ENCODE data around the gene SLC66A1. TPM values are rescaled to one million over a fixed set of nuclear protein-coding genes. Genes with fewer than 3 reads are reported as not detected.

SLC66A1 gene
- polyA plus RNA-seq, 3 donors from 2014 or later, result 2.4 to 10.2 (median 3.3) TPM

DNA sequence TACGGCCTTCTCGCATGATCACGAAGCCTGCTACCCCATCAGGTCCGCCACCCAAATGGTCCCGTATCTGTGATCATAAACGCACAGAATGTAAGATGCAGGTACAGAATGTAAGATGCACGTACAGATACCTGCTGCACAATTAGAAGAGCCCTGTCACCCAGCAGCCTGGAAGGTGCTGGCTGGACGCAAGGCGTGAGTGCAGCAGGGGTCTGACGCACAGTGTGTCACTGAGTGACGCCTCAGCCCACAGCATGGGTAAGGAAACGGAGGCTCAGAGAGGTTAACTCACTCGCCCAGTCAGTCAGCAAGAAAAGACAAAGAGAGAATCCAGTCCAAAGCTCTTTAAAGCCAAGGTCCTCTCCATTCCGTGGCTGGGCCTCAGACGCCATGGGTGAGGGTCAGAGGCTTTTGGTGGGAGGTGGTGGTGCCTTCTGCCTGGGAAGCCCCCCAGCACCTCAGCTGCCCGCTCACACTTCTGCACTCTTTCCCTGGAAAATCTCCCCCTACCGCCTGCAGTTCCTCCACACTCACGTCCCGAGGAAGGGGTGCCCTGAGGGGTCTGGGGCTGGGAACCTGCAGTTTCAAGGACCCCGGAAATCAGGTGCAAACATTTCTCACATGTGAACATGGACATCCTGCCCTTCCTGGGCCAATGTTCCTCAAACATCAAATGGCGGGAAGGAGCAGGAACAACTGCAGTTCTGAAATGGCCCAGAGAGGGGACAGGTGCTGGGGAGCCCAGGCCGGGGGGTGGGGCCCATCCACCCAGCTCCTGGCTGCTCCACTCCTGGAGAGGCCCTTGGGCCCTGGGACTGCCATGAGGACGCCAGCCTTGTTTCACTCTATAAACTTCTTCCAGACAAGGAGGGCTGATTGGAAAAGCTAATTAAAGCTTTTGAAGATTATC is 59.4 kb downstream of the SLC66A1 start:
- H3K9me3 Mint-ChIP-seq, result no peaks in the 10 kb centered on the region
- H3K36me3 Mint-ChIP-seq, result peaks cover 0 to 7% (median 4%) of the 10 kb centered on the region in 3 donors
- peak overlapping the region in 1 of 6 donors; percentile 56 for H3K27ac Mint-ChIP-seq
- peaks cover 34 to 56% of the 10 kb centered on the region in 2 donors for H3K4me1 Mint-ChIP-seq
- H3K27me3 Mint-ChIP-seq (ENCODE audit: low read depth in 3 of 3), result peaks cover 0 to 2% (median 0%) of the 10 kb centered on the region in 3 donors
- no peak overlapping the region for H3K4me3 Mint-ChIP-seq
- no peak for DNase-seq

DNA sequence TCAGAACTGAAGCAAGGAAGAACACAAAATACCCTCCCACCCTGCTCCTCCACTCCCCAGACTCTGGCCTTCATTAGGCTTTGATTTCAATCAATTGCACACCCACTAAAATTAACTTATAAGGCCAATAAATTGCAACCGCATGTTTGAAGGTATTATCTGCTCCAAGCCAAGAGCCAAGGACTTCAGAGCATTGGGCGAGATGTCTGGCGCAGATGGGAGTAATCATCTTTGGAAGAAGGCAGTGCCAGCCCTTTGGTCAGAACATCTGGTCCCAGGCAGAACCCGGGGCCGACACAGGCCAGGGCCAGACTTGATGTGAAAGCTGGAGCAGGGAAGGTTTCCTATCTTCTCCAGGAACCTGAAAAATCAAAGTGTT is 60.0 kb downstream of the SLC66A1 start:
- DNase-seq, result no peak
- Mint-ChIP-seq H3K9me3 (no peaks in the 10 kb centered on the region), H3K27ac (peak overlapping the region in 1 of 6 donors; percentile 42), H3K4me3 (no peak overlapping the region), H3K27me3 (ENCODE audit: low read depth in 3 of 3) (no peaks in the 10 kb centered on the region), H3K4me1 (peaks cover 30 to 49% of the 10 kb centered on the region in 2 donors), H3K36me3 (peaks cover 4 to 13% (median 9%) of the 10 kb centered on the region in 3 donors)

DNA sequence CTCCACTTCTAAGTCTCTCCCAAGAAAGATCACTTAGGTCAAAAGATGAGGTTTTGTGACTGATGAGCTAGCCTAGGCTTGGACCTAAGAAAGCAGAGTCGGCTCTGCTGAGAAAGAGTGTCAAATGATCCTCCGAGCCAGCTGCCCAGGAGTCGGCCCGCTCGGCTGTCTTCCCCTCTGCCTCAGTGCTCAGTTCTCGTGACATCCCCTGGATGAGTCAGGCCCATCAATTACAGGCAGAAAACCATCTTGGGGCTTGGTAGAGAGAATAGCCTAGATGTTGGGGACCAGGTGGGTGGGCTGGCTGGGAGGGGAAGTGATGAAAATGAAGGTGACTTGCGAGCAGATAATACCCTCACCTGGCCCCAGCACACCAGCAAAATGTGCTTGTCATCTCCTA is 60.5 kb downstream of the SLC66A1 start:
- H3K4me1 Mint-ChIP-seq, result peaks cover 25 to 47% of the 10 kb centered on the region in 2 donors
- no peaks in the 10 kb centered on the region for H3K27me3 Mint-ChIP-seq (ENCODE audit: low read depth in 3 of 3)
- H3K9me3 Mint-ChIP-seq, result no peaks in the 10 kb centered on the region
- peak overlapping the region in 2 of 6 donors; percentile 32 to 42 for H3K27ac Mint-ChIP-seq
- H3K4me3 Mint-ChIP-seq, result no peak overlapping the region
- H3K36me3 Mint-ChIP-seq, result peaks cover 7 to 16% (median 9%) of the 10 kb centered on the region in 3 donors
- no peak for DNase-seq

DNA sequence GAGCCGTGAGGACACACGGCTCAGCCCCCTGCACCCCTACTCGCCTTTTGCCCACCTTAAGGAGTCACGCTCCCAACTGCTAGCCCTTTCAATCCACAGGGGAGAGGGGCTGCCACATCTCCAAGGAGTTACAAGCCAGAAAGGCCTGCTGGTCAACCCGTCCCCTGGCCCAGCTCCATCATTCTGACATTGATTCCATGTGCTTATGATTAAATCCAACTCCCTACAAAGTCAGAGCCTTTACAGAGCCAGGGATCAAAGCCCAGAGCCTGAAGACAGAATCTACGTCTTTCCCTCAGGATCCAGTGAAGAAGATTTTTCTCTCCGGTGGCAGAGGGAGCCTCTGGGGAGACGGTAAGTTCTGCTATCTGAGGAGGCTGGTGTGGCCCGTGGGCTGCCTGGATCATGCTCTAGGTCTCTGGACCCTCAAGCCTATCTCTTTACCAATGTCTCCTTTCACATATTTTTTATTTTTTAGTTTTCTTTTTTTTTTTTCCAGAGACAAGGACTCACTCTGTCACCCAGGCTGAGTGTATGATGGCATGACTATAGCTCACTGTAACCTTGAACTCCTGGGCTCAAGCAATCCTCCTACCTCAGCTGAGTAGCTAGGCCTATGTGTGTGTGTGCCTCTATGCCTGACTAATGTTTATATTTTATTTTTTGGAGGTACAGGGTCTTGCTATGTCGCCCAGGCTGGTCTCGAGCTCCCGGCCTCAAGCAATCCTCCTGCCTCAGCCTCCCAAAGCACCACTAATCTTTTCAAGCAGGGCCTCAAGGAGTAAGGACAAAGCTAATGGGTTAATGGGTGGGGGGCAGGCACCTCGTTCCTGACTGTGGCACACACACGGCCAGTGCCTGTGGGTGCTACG is 61.3 kb downstream of the SLC66A1 start:
- no peaks in the 10 kb centered on the region for H3K27me3 Mint-ChIP-seq (ENCODE audit: low read depth in 3 of 3)
- peaks cover 8 to 25% (median 13%) of the 10 kb centered on the region in 3 donors for H3K36me3 Mint-ChIP-seq
- DNase-seq, result no peak
- H3K4me3 Mint-ChIP-seq, result no peak overlapping the region
- no peaks in the 10 kb centered on the region for H3K9me3 Mint-ChIP-seq
- H3K4me1 Mint-ChIP-seq, result peaks cover 23 to 46% of the 10 kb centered on the region in 2 donors
- H3K27ac Mint-ChIP-seq, result no peak overlapping the region

DNA sequence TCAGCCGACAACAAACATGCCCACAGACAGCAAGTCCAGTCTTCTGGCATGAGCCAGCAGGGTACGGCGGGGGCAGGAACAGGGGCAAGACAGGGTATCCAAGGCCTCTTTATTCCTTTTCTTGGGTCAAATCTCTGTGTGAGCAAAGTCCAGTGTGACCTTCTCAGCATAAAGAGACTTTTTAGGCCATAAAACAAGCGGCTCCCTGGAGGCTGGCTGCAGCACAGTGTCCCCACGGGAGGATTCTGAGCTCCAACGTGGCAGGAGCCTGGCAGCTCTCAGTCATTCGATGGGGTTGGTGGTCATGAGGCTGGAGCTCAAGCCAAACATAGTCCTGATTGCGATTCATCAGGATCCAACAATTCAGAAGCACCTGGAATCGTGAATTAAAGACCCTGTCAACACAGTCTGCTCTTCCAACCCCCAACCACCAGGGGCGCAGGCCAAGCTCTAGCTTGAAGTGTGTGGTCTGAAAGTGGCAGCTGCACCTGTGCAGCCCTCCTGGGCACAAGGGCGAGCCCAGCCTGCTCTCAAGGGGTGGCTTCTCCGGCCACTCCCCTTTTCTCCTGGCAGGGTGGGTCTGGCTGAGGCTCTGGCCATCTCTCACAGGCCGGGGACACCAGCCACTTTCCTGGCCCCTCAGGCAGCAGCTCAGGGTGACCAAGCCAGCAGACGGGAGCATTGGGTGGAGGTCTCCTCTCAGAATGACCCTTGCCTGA is 62.1 kb downstream of the SLC66A1 start:
- Mint-ChIP-seq H3K4me3 (no peak overlapping the region), H3K4me1 (peaks cover 18 to 40% of the 10 kb centered on the region in 2 donors), H3K27me3 (ENCODE audit: low read depth in 3 of 3) (no peaks in the 10 kb centered on the region), H3K9me3 (no peaks in the 10 kb centered on the region), H3K27ac (no peak overlapping the region), H3K36me3 (peaks cover 8 to 27% (median 13%) of the 10 kb centered on the region in 3 donors)
- no peak for DNase-seq

DNA sequence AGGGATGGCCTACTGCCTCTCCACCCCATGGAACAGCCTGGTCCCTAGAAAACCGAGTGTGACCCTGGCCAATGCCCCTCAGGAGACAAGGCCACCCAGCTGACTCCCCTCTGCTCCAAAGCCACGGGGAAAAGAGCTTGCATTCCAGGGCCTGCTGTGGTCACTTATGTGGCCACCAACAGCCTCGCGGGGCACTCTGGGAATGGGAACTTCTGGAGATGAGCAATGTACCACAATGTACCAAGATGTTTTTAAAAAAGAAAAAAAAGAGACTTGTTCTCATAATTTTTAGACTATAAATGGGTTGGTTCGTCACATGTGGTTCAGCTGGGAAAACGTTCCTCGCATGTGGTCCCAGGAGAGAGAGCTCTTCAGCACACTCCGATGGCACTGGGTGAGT is 62.8 kb downstream of the SLC66A1 start:
- no peaks in the 10 kb centered on the region for H3K9me3 Mint-ChIP-seq
- H3K36me3 Mint-ChIP-seq, result peaks cover 8 to 30% (median 19%) of the 10 kb centered on the region in 3 donors
- peaks cover 15 to 47% of the 10 kb centered on the region in 2 donors for H3K4me1 Mint-ChIP-seq
- H3K27ac Mint-ChIP-seq, result no peak overlapping the region
- no peak for DNase-seq
- H3K4me3 Mint-ChIP-seq, result no peak overlapping the region
- H3K27me3 Mint-ChIP-seq (ENCODE audit: low read depth in 3 of 3), result no peaks in the 10 kb centered on the region

DNA sequence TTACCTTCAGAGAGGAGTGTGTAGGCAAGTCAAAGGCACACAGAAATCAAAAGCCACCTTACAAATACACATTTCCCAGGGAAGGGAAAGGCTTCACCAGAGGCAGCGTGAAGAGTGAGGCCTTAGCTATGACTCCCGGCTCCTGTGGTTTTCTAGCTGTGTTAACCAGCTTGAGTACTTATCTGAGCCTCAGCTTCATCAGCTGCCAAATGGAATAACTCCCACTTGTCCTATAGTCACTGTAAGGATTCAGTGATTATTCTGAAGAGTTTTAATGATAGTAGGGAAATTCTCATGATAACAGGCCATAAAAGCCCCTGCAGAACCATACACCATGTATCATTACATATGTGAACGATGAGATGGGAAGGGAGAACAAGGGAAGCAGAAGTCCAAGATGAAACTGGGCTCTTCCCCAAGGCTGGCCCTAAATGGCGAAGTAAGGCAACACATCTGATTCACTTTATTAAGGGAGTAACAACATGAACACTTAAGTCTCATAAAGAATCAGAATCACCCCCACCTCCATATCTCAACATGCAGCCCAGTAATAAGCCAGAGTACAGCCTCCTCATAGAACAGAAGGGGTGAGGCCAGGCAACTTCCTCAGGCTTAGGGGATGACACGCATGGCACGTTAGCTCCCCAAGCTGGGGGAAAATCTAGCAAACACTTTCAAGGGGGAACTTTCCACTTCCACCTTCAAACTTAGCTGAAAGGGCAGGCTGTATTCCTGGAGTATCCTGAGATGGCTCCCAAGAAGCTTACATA is 63.7 kb downstream of the SLC66A1 start:
- Mint-ChIP-seq H3K9me3 (no peaks in the 10 kb centered on the region), H3K4me1 (peaks cover 10 to 39% of the 10 kb centered on the region in 2 donors), H3K27me3 (ENCODE audit: low read depth in 3 of 3) (no peaks in the 10 kb centered on the region), H3K27ac (peak overlapping the region in 3 of 6 donors; percentile 28 to 62 (median 32)), H3K36me3 (peaks cover 8 to 30% (median 19%) of the 10 kb centered on the region in 3 donors), H3K4me3 (no peak overlapping the region)
- DNase-seq, result no peak

DNA sequence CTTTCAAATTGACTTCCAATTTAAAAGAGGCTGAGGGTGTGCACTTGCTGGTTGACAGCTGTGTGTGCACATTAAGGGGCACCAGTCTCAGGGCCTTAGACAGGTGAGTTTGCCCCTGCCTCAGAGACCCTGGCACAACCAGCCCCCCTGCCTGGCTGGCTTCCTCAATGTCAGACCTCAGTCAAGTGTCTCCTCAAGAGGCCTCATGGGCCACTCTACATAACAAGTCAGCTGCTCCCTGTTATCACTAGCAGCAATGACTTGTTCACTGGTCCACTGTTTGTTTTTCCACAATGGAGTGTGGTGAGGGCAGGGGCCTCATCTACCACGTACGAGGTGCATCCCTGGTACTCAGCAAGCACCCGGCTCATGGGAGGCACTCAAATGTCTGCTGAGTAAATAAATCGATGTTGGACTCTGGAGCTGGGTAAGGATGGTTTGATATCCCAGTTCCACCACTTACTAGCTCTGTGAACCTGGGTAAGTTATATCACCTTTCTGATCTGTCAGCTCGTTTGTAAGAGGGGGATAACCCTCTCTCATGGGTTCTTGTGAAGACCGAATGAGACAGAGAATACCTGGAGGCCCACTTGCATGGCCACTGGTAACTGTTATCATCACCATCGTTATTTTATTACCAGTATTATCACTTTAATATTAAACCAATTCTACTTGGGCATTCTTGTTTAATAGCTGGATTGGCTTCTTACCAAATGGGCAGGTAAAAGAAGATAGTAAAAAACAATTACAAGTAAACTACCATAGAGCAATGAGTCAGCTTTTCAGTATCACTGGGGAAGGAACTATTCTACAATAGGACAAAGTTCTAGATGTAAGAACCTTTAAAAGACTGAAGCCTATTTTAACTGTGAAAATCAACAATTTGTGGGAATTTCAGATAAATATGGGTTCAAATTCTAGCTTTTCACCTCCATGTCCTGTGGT is 64.6 kb downstream of the SLC66A1 start:
- peaks cover 8 to 30% (median 19%) of the 10 kb centered on the region in 3 donors for H3K36me3 Mint-ChIP-seq
- peak overlapping the region in 3 of 6 donors; percentile 7 to 46 (median 45) for H3K27ac Mint-ChIP-seq
- no peaks in the 10 kb centered on the region for H3K9me3 Mint-ChIP-seq
- DNase-seq, result no peak
- peaks cover 6 to 35% of the 10 kb centered on the region in 2 donors for H3K4me1 Mint-ChIP-seq
- H3K27me3 Mint-ChIP-seq (ENCODE audit: low read depth in 3 of 3), result no peaks in the 10 kb centered on the region
- H3K4me3 Mint-ChIP-seq, result no peak overlapping the region

DNA sequence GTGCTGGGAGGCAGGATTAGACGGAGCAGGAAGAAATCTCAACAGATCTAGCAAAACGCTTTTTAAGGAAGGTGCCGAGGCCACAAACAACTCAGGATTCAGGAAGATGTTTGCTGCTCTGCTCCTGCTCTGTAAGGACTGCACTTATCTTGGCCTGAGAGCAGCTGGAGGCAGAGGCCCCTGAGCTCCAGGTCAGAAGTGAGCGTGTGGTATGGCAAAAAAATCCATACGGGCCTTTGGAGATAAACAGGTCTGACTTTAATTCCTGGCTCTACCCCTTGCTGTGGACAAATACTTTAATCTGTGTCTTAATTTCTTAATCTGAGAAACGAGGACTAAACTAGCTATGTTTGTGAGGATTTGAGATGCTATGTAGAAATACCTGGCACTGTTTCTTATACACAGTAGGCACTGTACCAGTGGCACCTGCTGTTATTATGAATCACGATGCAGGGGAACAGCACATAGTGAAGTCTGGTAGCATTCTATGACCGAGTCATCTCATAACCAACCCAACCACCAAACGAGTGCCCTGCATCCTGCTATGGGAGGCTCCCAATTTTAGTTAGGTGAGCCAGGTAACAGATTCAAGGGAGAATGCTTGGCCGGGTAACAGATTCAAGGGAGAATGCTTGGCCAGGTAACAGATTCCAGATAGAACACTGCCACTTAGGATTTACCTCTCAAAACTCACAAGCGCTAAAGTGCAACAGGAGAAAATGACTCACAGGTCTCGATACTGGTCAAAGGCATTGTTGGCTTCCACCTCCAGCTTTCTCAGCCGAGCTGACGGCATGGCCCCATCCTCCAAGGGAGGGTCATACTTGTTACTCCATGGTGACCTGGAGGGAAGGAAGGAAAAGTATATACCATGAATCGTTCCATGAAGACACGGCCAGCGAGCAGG is 65.9 kb downstream of the SLC66A1 start:
- peak overlapping the region in 1 of 6 donors; percentile 8 for H3K27ac Mint-ChIP-seq
- H3K36me3 Mint-ChIP-seq, result peaks cover 8 to 30% (median 19%) of the 10 kb centered on the region in 3 donors
- H3K27me3 Mint-ChIP-seq (ENCODE audit: low read depth in 3 of 3), result no peaks in the 10 kb centered on the region

More for the DNA sequence above, 65.9 kb downstream of the SLC66A1 start:
- Mint-ChIP-seq H3K9me3 (no peaks in the 10 kb centered on the region), H3K4me3 (no peak overlapping the region), H3K4me1 (peaks cover 5 to 30% of the 10 kb centered on the region in 2 donors)
- DNase-seq, result no peak

Measured in immature natural killer cell (primary cell).